ENCODE results near the gene RERE.
A peak's percentile ranks its signal among the peaks of the same experiment; 100 is the strongest.

Gene RERE

DNA sequence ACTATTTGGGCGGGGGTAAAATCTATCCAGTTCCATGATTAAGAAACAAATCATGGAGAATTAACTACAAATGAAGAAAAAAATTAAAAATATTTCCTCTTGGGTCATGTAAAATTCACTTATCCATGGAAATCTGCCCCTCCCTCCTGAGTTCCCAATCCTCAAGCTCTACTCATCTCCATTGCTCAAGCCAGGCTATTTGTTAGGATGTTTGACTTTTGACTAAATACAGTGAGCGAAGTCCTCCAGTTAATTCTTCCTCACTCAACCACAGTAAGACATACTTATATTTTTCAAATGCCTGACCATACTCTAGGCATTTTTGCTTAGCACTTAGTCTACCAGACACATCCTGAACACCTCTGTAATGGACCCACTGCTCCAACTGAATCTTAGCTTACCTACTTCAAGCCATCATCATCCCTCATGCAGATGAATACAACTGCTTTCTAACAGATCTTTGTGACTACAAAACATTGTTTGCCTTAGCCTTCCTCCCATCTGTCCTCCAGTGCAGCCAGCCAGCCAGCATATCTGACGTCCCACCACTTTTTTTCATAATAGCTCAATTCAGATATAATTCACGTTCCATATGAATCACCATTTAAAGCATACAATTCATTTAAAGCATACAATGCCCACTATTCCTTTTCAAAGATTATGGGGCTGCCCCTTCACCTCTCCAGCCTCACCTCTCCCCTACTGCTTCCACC is 154.2 kb downstream of the RERE start:
- DNase-seq, result no peak

DNA sequence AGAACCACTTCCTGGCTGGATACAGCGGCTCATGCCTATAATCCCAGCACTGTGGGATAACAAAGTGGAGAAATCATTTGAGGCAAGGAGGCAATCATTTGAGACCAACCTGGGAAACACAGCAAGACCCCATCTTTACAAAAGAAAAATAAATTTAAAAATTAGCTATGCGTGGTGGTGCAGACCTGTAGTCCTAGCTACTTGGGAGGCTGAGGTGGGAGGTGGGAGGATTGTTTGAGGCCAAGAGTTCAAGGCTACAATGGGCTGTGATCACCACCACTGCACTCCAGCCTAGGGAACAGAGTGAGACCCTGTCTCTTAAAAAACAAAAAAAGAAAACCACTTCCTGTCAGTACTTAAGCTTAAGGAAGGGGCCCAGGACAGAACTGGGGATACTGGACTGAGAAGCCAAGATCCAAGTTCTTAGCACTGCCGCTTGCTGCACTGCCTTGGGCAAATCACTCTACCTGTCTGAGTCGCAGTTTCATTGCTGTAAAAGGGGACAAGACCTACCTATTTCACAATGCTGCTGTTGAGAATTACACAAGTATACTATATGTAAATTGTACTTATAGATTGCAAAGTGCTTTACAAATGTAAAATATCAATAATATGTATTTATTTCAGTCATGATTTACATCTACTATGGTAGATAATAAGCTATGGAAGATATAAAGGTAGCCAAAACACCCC is 154.9 kb downstream of the RERE start:
- no peak for DNase-seq

DNA sequence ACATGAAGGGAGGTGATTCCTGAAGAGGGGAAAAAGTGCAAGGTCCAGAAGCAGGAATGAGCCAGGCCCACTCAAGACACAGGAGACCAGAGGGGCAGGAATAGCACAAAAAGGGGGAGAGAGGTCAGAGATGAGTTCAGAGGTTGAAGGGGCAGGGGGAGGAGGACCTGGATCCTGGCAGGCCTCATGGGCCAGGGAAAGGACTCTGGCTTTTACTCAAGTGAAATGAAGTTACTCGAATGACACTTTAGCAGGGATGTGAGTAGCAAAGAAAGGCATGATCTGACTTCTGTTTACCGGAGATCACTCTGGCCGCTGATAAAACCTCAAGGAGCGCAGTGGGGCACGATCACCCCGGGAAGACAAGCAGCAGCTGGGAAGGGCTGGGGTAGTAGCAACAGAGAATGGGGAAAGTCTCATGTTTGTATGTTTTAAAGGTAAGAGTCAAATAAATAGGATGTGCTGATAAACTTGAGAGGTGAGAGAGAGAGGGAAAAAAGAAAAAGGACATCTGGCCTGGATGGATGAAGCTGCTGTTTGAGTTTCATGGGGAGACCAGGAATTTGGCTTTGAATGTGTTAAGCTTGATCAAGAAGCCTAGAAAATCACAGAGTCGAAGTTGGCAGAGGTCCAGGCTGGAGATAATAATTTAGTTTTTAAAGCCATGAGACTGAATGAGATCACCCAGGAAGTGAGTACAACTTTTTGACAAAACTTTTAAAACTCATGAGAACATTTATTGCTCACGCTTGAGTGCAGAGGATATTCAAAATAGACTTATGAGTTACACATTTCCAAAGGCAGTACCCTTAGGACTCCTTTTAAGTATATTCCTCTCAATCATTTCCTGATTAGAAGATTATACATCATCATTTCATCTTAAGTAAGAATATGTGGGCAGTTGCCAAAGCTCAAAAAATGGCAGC is 156.0 kb downstream of the RERE start:
- DNase-seq, result no peak

DNA sequence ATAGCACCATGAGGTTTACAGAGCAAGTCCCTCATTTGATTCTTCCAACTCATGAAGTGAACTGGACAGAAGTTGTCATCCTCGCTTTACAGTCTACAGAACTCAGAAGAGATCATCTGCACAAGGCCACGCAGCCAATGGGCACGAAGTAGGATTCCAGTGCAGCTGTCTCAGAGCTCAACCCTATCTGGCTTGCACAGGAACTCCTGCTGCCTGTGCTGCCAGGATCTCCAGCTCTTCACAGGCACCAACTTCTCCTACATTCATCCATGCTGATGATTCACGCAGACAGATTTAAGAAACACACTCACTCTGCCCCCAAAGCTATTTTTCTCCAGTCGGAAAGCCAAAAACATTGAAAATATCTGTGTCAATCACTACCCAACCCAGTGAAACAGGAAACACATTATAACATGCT is 157.0 kb downstream of the RERE start:
- DNase-seq, result no peak

DNA sequence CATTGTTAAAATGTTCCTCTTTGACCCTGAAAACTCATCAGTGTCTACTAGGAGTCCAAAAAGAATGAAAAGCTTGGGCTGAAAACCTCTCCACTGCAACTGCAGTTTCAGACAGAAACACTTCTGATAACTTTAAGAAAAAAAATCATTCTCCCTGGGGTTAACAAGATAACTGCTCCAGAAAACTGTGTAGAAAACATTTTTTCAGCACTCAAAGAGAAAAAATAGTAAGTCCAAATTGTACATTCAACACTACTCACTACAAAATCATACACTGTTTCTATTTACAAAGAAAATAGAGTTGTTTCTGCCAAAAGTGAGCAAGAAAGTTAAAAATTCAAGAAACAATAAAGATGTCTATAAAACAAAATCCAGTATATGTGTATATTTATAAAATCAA is 157.8 kb downstream of the RERE start:
- no peak for DNase-seq

DNA sequence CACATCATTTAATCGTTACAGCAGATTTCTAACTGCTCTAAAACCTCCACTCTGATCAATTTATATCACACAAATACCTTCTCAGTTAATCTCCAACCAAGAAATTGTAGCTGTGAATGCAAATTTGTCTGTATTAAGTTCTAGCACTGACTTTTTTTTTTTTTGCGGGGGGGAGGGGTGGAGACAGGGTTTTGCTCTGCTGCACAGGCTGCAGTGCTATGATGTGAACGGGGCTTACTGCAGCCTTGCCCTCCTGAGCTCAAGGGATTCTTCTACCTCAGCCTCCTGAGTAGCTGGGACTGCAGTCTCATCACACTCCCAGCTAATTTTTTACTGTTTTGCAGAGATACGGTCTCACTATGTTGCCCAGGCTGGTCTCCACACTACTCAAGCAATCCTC is 163.6 kb downstream of the RERE start:
- no peak for DNase-seq

DNA sequence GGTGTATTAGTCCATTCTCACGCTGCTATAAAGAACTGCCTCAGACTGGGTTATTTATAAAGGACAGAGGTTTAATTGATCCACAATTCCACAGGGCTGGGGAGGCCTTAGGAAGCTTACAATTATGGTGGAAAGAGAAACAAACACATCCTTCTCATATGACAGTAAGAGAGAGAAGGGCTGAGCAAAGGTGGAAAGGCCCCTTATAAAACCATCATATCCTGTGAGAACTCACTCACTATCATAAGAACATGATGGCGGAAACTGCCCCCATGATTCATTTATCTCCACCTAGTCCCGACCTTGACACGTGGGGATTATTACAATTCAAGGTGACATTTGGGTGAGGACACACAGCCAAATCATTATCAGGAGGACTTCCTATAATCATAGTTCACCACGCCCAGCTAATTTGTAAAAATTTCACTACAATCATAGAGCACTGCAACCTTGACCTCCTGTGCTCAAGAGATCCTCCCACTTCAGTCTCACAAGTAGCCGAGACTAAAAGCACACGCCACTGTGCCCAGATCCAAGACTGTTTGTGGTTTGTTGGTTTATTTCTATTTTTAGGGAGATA is 164.9 kb downstream of the RERE start:
- no peak for DNase-seq

DNA sequence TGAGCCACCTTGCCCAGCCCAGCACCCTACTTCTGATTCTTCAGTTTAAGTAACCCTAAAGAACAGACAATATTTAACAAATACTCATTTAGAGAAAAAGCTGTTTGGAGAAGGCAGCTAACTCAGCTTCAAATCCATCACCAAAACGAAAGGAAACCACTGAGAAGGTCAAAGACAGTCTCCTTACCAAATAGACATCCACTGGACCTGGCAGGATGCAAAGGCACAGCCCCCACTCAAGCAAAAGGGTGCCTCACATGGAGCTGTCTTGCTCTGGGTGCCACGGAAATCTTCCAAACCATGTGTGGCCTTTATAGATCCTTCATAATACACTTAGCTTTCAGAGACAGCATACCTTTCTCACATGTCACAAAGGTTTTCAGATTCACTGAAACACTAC is 165.5 kb downstream of the RERE start:
- no peak for DNase-seq

DNA sequence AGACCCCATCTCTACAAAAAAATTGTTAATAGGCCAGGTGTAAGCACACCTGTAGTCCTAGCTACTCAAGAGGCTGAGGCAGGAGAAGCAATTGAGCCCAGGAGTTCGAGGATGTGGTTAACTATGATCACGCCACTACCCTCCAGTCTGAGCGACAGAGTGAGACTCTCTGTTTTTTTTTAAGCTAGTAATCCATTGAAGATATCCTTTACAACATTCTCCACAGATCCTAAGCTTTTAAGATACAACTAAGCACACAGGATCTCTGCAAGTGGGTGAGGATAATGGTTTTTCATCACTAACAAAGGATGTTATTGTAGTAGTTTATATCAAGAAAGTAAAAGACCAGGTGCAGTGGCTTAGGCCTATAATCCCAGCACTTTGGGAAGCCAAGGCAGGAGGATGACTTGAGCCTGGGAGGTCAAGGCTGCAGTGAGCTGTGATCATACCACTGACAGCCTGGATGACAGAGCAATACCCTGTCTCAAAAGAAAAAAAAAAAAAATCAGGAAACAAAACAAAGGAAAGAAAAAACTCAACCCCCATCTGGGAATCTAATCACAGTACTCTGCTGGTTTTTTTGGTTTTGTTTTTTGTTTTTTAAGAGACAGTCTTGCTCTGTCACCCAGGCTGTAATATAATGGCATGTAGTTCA is 166.1 kb downstream of the RERE start:
- DNase-seq, result no peak

DNA sequence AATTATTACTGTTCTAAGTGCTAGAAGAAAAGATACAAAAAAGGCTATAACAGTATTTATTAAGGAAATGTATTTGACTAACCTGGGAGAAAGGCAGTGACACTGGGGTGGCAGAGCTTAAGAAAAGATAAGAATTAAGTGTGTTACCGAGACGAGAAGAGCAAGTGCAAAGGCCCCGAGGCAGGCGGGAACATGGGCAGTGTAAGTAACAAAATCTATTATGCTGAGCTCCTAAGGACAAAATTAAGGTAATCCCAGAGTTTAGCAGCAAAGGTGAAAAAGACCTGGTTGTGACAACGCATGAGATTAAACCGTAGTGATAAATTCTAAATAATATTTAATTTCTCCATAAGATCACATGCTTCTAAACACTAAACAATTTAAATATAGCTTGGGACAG is 167.6 kb downstream of the RERE start:
- DNase-seq, result no peak

DNA sequence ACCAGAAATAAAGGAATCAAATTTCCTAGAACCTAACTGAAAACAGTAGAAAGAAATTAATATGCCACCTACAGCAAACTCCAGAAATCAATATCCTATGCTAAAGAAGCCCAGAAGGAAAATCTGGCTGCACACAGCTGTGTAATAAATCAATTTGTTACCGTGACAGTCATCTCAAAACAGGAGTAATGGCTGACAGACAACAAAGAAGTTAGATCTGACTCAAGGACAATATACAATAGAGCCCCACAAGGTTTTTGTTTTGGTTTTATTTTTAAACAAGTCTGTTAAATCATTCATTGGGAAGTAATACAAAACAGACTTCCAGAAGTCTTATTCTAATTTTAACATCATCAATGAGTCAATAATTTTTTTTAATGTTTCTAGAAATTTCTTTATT is 168.4 kb downstream of the RERE start:
- no peak for DNase-seq

DNA sequence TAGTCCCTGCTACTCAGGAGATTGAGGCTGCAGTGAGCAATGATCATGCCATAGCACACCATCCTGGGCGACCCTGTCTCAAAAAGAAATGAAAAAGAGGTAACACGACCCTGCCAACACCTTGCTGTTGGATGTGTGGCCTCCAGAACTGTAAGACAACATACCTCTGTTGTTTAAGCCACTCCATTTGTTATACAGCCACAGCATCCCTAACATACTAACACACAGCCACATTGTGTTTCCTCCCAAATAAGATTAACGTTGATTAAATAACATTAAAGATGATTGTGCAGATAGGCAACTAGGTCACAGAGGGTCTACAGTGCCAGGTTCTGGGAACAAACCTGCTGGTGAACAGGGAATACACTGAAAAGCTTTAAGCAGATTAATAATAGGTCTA is 170.4 kb downstream of the RERE start:
- DNase-seq, result no peak

DNA sequence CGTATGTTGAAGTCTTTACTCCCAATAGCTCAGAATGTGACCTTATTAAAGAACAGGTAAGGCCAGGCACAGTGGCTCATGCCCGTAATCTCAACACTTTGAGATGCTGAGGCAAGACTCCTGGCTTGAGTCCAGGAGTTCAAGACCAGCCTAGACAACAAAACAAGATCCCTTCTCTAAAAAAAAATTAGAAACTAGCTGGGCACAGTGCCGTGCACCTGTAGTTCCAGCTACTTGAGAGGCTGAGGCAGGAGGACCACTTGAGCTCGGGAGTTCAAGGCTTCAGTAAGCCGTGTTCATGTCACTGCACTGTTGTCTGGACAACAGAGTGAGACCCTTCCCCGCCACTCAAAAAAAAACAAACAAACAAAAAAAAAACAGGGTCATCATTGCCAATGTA is 171.3 kb downstream of the RERE start:
- no peak for DNase-seq

DNA sequence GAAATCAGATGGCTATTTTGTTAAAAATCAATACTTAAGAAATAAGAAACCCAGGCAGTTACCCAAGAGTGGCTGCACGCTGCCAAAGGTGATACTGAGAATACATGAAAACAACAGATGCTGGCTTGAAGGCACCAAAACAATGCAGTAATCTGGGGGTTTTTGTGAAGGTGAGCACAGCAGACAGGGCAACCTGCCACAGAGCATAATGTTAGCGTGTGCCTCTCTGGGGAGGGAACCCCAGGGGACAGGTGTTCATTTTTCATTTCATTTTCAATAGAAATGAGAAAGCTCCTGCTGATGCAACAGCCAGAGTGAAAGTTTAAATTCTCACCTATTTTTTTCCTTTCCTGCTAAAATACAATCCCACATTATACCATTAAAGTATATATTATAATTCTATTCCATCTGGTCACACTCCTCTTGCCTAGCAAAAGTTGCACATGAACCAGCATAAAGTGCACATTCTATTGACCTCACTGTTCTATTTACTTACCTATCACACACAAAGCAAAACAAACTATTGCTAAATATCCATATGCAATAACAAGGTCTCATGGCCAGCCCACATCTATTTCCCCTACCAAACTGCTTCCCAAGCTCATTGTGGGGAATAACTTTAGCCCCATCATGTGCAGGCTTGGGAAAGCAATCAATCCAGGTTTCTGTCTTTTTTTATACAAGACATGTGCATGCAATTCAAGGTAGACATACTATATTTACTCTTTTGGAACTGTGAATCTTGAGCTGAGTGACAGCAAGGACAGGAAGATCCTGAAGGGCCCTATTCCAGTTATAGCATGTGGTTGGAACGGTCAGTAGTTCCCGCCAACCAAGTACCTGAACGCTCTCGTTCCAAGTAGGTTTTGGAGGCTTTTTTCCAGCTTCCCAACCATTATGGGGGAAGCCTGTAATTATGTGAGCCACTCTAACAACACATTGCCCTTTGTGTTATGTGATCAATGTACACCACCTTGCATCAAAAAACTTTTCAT is 173.6 kb downstream of the RERE start:
- peak in 1 of 2 experiments; percentile 58 for DNase-seq

DNA sequence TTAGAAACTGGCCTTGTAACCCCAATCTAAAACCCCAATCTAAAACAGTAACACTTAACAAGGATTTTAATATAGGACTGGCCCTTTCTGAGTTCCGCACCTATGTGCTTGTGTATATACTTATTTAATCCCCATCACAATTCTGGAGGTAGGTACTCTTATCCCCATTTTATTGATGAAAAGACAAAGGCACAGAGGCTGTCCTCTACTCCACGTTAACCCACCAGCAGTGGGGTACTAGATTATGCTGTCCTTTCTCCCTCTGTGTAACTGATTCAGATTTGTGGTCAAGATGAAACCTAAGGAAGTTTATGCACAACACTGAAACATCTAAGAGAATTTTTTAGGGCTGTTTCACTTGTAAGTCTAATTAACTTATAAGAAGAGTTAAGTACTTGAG is 175.3 kb downstream of the RERE start:
- no peak for DNase-seq

DNA sequence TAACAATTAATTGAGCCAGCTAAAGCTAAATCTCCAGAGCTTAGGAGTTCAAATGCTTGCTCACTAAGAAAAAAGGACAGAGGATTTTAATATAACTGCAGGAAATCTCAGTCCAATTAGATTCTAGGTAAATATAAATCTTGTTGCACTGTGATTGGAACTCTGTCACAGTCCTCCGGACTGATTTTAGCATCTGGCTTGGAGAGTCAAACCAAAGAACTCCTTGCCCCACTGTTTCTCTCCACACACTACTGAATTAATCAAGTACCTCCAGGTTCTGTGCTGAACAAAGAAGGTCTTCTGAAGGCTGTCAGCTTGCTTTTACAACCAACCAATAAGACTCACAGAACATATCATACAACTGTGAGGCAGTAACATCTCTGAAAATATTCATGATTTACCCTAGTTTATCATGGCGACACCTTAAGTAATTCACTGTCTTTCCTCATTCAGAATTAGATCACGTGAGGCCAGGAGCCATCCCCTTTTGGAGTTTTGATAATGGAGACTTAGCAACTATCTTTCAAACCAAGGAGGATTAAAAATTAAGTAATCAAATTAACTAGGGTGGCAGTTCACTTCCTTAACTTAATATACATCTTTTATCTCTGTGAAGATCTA is 176.0 kb downstream of the RERE start:
- DNase-seq, result no peak

DNA sequence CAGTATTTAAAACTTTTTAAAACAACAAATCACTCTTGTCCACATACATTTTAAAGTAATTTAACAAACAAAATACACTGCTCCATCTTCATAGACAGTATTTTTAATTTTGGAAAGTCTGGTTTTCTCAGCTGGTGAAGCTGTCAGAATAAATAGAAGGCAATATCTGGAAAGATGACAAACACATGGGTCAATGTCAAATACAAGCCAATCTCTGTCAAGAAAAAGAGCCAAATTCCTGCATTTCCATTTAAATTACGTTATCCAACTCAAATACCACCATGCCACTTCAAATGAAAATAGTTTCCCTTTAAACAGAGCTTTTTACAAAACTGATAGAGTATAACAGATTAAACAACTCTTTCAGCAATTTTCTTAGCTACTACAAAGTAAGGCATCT is 176.5 kb downstream of the RERE start:
- no peak for DNase-seq

DNA sequence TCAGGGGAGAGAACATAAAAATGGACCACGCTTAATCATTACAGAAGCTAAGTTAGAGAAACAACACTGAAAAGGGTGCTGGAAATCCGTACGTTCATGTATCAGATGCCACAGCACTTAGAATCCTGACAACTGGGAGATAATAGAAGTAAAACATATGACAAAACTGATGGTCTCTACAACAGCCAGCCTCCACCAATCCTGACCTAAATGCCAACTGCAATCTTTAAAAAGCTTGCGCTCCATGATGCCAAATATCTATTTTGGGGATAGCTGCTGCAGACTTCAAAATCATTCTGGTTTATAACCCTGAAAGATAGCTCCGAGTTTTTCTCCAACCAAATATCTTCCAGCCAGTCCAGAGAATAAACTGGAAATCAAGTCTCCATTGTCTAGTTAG is 178.3 kb downstream of the RERE start:
- DNase-seq, result no peak

DNA sequence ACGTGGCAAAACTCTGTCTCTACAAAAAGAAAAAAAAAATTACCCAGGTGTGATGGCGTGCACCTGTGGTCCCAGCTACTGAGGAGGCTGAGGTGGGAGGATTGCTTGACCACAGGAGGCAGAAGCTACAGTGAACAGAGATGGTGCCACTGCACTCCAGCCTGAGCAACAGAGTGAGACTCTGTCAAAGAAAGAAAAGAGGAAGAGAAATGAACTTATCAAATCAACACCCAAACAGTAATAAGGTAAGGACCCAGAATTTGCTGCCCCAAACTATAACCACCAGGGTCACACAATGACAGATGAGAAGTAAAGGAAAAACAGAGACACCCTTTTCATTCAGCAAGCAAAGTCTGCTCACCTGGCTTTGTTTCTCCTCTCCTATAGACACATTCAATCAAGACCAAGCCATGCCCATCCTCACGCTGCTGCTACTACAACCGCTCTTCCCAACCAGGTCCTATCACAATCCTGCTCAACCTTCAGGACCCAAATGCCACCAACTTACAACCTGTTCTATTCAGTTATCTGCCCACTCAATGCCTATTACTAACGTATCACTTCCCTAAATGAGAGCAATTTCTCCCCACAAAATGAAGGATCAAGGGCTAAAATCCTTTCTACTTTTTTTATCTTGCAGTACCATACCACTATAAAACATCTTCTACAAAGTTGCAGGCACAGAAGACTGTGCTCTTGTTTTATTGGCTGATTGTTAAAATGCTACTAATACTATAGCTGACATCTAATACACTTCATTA is 183.5 kb downstream of the RERE start:
- no peak for DNase-seq

DNA sequence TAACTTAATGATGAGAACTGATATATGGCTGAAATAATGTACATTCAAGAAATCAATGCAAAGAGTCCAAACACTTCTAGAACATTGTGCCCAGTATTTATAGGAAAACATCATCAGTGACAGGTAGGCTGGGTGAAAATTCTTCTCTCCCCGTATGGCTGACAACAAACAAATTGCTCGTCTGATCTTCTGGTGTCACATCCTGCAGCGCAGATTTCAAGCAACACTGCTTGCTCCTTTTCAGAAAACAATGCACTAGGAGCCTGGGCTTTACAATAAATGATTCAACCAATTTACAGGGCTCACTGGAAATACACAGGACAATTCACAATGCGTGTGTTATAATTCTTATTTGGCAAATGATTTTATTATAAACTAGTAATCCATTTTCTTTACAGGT is 185.3 kb downstream of the RERE start:
- peak; percentile 59 to 75 for DNase-seq
